ENCODE measurements around the gene WDPCP.
A peak's percentile ranks its signal among the peaks of the same experiment; 100 is the strongest.
"Not testable (repeated sequence)": the region's sequence is repeated elsewhere in the genome, so short reads cannot be mapped to it uniquely, and the experiment has no call there.

Gene WDPCP

DNA sequence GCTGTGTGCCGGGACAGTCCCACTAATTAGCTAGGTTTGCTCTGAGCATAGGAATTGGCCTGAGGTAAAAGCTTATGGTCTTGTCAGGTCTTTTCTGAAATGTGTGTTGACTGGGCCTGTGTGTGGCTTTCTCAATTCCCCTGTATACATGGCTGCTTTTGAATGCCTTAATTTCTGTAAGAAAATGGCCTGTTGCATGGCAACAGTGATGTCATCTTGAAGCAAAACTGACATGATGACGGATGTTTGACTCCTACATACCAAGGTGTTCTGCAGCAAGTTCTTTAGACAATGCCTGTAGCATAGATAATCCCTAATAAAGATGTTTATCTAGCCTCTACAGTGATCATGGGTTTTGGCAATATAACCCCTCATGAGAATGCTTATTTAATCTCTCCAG lies 339.1 kb downstream of the WDPCP start:
- DNase-seq (ENCODE audit: low spot score) = no peak

DNA sequence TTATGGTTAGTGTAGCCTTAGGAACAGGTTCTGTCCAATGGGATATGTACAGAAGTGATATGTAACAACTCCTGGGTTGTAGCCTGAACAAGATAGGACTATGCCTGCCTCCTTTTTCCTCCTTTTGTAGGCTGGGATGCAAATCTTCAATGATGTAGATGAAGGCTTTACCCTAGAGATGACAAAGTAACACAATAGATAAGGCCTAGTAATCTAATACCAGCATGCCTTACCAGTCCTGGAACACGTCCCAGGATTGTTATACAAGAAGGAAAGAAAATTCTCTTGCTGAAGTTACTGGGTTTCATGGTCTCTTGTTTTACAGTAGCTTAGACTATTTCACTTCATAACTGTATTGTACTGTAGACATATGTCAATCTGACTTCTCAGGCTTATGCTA lies 345.5 kb downstream of the WDPCP start:
- no peak for DNase-seq (ENCODE audit: low spot score)

DNA sequence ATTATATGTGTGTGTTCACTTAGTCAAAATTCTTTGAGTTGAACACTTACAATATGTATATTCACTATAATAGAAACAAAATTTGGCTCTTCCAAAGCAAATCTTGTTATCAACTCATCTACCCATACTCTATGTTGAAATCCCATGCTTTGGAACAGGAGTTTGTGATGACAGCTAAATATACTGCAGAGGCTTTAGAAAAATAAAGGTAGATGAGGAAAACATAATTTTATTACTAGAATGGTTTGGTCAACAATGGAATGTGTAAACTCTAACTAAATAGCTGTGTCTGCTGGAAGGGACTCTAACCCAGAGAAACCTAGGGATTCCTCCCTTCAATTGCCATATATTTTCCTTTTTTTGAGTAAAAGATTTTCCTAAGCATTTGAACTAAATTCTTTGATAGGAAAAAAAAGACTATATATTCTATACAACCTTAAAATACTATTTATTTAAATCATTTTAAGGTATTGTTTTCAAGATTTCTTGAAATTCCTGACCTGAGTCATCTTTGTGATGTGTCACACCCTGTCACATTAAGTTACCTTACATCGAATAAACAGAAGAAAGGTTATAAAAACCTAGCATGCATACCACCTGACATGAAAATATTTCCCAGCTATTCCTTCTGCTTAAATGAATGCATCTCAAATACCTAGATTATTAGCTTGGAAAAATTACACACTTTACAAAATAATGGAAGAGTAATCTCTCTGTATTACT lies 362.2 kb downstream of the WDPCP start:
- no peak for DNase-seq (ENCODE audit: low spot score)

DNA sequence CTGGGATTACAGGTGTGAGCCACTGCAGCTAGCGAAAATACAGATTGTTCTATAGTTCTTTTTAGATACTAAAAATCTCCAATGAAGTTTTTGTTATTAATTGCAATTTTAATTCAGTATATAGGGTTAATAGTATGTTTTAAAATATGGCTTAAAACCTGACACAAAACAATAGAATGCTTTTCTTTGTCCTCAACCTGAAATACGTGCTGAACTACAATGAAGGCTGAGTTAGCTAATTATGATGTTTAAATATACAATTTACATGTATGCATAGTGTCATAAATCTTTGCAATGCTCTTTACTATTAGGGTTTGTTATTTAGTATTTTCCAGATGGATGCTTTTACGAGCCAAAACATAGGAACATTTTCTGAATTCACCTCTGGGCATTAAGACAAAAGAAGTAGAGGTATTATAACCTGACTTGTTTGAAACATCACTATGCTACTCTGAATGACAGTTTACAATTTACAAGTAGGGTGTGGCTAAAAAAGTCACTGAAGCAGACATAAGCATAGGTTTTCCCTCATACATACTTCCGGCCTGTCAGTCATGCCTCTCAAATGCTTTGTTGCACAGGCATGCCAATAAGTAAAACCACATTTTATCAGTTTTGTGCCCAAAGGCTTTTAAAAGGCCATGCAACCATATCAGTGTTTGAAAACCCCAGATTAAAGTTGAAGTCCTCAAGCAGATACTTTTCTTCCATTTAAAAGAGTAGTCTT lies 369.3 kb downstream of the WDPCP start:
- no peak for DNase-seq (ENCODE audit: low spot score)

DNA sequence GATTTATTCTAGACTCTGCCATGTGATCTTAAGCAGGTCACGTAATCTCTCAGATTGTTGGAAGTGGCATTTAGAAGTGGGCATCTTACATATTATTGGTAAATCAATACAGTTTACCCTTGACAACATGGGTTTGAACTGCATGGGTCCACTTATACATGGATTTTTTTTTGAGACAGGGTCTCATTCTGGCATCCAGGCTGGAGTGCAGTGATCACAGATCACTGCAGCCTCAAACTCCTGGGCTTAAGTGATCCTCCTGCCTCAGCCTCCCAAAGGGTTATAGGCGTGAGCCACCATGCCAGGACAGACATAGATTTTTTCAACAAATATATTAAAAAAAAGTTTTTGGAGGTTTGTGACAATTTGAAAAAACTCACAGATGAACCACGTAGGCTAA lies 393.0 kb downstream of the WDPCP start:
- no peak for DNase-seq (ENCODE audit: low spot score)

DNA sequence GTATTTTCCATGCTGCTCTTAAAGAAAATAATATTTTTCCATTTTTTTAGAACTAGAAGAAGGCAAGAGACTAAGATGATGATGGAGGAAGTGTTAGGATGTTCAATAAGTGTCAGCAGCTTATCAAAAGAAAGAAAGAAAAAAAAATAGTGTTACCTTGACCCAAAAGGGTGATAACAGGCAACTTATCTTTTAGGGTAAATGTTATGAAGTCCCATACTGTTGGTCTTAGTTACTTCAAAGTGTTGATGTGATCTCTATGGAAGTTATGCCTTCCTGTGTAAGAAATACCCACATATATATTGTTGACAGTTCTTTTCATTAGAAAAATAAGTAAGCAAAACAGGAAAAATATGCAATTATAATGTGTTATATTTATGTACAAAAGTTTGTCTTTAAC lies 394.1 kb downstream of the WDPCP start:
- no peak for DNase-seq (ENCODE audit: low spot score)

DNA sequence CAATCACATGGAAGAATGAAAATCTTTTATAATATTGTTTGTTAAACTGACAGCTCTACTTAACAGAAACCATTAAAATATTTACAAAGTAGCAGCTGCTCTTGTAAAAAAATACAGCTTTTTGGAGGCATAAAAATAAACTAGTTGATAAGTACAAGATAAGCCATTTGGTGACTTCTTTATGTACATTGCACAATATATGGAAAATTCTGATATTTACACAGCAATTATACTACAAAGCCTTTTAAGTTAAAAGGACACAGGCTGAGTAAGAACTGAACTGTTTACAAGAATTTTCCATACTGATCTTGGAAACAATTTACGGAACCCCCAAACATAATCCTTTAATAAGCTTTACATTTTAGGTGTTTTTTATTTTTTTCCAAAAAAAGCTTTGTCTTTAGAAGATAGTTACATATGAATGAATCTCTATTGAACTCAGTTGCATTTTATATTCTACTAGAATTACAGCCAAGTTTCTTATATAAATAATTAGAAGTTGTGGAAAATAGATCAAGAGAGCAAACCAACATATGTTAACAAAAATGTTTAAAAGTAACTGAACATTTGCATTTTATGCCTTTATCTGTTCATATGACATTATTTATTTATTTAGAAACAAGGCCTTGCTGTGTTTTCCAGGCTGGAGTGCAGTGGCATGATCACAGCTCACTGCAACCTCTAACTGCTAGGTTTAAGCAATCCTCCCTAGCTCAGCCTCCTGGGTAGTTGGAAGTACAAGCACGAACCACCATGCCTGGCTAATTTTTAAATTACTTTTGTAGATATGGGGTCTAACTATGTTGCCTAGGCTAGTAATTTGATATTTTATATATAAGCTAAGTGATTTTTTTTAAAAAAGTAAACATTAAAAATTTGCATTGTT lies 395.1 kb downstream of the WDPCP start:
- no peak for DNase-seq (ENCODE audit: low spot score)

DNA sequence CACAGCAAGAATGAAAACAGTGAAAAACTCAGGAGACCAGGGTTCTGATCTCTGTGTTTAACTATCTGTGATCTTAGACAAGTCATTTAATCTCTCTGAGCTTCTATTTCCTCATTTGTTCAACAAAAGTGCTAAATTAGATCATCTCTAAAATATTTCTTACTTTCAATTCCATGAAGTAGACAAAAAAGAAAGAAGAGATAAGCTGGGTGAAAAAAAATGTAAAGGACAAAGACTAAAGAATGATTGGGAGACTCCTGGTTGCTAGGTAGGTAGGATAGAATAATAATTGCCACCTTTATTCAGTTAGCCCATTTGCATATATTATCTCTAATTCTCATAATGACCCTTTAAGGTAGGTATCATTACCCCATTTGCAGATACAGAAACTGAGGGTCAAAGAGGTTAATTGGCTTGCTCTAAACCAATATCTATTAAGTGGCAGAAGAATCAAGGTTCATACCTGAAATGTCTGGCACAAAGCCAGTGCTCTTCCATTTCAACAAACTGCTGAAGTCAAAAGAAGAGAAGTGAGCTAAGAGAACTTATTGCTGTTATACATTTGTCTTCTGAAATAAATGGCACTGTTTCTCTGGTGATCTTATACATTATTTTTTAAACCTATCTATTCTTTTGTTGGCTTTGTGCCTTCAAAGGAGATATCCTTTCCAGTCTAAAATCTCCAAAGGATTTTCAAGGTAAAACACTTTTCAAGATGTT lies 395.9 kb downstream of the WDPCP start:
- no peak for DNase-seq (ENCODE audit: low spot score)

DNA sequence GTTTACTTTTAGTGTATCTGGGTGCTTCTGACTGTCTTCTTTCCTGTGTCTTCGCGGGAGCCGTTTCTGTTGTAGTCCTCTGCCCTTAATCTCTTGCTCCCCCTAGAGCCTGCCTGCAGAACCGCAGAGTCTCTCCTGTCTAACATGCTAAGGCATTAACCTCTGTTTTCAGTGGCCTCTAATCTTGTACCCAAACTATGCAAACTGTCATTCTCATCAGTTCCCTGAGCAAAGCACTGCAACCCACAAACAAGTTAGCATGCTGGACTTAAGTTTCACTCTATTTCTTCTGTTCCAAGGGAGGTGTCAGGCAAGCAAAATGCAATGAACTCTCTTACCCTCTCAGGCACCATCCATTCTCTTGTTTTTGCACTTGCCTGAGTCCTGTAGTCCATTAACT lies 399.3 kb downstream of the WDPCP start:
- peak; percentile 69 for DNase-seq (ENCODE audit: low spot score)

DNA sequence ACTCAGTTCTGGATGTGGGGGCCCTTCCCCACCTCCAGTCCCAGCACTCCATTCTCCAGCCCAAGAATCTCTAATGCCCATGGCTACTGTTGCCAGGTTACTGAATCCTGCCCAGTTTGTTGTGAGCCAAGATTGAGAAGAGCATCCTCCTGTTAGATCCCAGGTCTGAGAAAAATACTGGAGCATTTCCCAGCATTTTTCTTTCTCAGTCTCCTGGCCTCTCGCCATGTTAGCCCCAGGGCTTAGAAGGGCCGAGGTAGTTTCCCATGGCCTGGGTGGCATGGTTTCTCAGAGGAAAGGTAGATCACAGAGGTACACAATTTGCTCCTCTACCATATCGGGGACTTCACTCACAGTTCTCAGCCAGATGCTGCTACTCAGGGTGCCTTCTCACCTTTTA lies 401.9 kb downstream of the WDPCP start:
- no peak for DNase-seq (ENCODE audit: low spot score)

DNA sequence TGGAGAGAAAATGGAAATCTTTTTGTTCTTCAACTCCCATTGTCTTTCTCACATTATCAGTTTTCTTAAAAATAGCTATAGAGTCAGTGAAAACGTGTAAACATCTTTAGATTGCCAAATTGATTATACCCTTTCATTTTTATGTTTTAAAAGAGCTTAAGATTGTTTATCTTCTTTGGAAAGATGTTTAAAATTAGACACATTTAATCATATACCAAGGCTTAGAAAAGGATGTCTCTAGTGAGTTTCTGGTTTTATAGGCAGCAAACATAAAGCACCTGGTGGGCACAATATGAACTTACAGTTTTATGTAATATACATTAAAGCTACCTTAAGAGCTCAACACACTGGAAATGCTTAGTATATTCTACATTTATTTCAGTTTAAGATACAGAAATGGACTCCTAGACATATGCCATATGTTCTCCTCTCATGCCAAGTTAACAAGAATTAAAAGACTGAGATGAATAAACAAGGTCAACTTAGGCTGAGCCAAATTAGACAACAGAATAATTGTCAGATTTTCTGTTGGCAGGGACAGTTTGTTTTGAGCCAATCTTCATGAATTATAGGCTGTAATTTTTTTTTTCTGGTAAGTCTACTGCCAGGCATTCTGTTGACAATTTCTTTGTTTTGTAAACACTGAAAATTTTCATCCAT lies 425.0 kb downstream of the WDPCP start:
- DNase-seq (ENCODE audit: low spot score) = no peak

DNA sequence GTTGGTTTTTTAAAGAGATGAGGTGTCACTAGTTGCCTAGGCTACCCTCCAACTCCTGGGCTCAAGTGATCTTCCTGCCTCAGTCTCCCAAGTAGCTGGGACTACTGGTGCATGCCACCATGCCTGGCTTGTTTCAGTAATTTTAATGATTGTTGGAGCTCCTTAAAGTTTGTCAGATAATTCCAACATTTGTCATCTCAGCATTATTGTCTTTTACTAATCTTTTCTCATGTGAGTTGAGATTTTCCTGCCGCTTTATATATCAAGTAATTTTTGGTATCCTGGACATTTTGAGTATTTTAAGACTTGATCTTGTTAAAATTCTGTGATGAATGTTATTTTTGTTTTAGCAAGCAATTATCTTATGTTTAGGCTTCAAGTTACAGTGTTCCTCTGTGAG lies 429.0 kb downstream of the WDPCP start:
- DNase-seq (ENCODE audit: low spot score) = no peak

DNA sequence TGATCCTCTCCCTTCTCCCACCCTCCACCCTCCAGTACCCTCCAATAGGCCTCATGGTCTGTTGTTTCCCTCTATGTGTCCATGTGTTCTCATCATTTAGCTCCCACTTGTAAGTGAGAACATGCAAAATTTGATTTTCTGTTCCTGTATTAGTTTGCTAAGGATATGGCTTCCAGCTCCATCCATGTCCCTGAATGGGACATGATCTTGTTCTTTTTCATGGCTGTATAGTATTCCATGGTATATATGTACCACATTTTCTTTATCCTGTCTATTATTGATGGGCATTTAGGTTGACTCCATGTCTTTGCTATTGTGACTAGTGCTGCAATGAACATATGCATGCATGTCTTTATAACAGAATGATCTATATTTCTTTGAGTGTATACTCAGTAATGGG lies 451.6 kb downstream of the WDPCP start:
- DNase-seq (ENCODE audit: low spot score) = not testable (repeated sequence)

DNA sequence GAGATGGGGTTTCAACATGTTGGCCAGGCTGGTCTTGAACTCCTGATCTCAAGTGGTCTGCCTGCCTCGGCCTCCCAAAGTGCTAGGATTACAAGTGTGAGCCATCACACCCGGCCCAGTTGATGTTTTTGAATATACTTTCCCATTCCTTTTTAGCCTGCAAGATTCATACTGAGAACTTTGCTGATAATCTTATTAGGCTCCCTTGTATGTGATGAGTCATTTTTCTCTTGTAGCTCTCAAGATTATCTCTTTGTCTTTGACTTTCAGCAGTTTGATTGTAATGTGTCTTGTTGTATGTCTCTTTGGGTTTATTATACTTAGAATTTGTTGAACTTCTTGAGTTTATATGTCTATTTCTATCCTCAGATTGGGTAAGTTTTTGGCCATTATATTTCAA lies 456.3 kb downstream of the WDPCP start:
- DNase-seq (ENCODE audit: low spot score) = no peak

DNA sequence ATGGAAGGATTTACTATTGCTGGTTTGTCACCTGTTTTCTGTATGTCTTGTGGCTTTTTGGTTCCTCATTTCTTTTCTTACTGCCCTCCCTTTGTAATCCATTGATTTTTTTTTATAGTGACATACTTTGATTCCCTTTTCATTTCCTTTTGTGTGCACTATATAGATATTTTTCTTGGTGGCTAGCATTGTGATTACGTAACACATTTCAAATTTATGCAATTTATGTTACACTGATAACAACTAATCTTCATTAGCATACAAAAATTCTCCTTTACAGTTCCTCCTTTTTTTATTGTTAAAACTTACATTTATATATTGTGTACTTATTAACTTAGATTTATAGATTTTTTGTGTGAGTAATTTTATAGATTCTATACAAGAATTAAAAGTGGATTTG lies 457.1 kb downstream of the WDPCP start:
- DNase-seq (ENCODE audit: low spot score) = no peak

DNA sequence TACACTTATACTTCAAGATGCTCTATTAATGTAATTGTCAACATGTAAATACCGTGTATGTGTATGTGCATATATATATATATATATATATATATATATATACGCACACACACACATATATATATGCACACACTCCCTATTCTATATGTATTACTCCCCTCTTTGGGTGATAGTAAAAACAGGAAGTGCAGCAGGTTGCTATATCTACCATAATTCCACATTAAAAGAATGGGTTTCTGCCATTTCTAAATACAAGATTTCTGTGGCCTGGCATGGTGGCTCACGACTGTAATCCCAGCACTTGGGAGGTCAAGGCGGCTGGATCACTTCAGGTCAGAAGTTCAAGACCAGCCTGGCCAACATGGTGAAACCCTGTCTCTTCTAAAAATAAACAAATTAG lies 460.7 kb downstream of the WDPCP start:
- DNase-seq (ENCODE audit: low spot score) = no peak

DNA sequence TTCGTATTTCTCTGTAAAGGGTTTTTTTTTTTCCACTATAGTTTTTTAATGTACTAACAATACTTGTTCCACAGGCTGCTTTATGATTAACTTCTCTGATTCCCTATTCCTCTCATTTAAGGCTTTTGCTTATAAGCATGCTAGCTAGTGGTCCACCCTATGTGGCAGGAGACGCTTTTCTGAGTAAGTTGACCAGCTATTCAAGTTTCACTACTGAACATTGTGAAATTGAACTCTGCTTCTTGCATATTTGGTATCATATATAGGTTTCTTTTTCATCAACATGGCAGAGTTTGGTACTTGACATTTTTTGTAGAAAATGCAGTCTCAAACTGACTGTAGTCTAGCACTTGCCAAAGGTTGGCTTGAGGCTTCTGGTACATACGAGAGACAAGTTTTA lies 463.4 kb downstream of the WDPCP start:
- no peak for DNase-seq (ENCODE audit: low spot score)

DNA sequence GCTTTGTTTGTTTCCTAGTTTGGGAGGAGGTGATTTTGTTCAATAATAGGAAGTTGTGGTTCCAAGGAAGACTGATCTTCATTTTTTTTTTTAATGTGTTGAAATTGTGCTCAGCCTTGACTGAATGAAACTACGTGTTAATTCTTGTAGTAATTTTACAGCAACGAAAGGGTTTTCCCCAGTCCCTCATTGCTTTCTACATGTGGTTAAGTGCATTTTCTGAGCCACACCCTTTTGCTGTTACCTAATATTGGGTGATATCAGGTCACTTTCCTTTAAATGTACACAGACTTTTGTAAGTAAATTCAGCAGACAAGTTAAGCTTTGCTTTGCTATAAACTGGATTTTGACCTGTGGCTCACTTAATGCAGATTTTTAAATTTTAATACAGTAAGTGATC lies 464.1 kb downstream of the WDPCP start:
- no peak for DNase-seq (ENCODE audit: low spot score)

DNA sequence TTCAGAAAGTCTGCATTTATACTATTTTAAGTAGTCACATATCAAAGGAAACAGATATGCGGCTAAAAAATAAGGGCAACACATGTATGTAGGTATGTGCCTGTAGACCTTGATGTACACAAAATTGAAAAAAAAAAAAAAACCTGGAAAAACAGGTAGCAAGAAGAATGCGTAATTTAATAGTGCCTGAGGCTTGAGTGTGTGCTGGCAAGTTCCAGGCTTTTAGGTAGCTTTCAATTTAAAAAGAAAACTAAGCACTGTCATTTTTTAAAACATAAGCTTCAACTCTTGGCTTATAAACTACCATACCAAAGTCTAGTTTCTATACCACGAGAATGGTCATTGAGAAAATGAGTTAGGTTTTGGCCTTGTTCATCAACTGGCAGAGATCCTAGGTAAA lies 465.4 kb downstream of the WDPCP start:
- no peak for DNase-seq (ENCODE audit: low spot score)

DNA sequence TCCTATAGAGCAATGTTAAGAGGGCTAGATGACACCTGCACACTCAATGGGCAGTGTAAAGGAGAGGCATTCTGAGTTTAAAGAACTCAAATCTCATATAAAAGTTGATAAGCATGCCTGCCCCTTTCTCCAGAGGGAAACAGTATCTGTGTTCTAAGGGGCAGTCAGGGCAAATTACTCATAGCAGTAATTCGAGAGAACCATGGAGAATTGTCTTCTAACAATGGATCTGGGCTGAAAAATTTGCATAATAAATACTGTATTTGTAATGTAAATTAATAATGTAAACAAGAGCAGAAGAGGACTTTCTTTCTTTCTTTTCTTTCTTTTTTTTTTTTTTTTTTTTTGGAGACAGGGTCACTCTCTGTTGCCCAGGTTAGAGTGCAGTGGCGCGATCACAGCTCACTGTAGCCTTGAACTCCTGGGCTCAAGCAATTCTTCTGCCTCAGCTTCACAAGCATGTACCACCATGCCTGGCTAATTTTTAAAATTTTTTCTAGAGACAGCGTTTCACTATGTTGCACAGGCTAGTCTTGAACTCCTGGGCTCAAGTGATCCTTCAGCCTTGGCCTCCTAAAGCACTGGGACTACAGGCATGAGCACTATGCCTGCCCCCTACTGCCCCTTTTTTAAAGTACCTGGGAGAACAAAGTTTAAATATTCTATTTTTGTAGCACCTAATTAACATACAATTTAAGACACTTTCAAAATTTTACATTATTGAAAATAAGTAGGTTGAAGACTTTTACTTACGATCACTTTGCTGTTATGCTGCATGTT lies 467.0 kb downstream of the WDPCP start:
- no peak for DNase-seq (ENCODE audit: low spot score)

DNA sequence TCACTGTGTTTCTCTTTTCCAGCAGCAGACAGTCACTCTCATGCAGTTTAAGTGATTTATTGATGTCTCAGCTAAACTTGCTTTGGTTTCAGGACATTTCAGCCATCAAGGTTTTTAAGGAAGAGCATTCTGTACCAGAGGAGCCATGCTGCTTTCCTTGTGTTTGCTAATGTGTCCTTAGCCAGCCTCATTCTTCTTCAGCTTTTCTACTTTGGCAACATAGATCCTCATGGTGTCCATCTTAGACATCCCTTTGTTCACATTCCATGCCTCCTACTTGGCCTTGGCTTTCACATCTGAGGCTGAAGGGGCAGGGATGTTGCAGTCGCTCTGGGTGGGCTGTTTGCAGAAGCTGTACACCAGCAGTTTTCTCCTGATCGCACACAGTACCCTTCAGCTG lies 469.5 kb downstream of the WDPCP start:
- DNase-seq (ENCODE audit: low spot score) = no peak
